Measurements from ENCODE around the gene RAMACL. TPM values are rescaled to one million over a fixed set of nuclear protein-coding genes. Genes with fewer than 3 reads are reported as not detected.

RAMACL gene
- total RNA-seq, 1 experiment from 2014 or later = 0.28 TPM

DNA sequence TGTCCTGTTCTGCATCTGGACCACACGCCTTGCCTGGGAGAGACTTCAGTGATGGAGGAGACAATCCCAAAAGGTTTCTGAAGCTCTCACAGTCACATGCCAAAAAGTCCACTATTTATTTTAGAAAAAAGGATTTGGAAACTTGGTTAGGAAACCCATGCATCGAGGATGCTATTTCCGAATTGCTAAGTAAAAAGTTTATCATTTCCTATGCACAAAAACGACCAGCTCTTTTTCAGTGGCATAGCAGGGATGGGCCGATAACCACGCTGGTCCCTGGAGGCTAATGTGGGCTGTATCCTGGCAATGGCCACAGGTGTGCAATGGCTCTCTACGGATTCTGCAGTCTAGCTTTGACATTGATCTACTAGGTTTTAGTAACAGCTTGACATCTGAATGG lies 33.9 kb downstream of the RAMACL start:
- Histone ChIP-seq H2AK5ac (ENCODE audit: insufficient read length, low read length) (no peak overlapping the region), H2BK5ac (ENCODE audit: insufficient read length, low read length) (no peak overlapping the region), H3K18ac (ENCODE audit: insufficient read length, low read depth, low read length) (no peak overlapping the region), H3T11ph (ENCODE audit: low read length) (no peak overlapping the region), H4K20me1 (ENCODE audit: control insufficient read depth, insufficient read depth, insufficient read length) (no peaks in the 10 kb centered on the region), H4K91ac (ENCODE audit: insufficient read length, low read depth, low read length) (no peak overlapping the region), H3K23ac (ENCODE audit: insufficient read length, low read depth, low read length) (no peak overlapping the region), H3K4me1 (ENCODE audit: insufficient read depth, low read length) (peaks cover 4% of the 10 kb centered on the region; the same call in 1 of the 2 replicates), H3K56ac (ENCODE audit: insufficient read length, low read depth, low read length) (no peak overlapping the region), H2BK12ac (ENCODE audit: insufficient read length, low read depth, low read length) (no peak overlapping the region), H3K23me2 (ENCODE audit: insufficient read length, low read depth, low read length, poor library complexity, severe bottlenecking) (no peaks in the 10 kb centered on the region), H4K5ac (ENCODE audit: insufficient read length, low read depth, low read length) (no peak overlapping the region), H2BK120ac (ENCODE audit: low read depth, low read length, poor library complexity, severe bottlenecking) (no peak overlapping the region), H2AFZ (ENCODE audit: low read length) (no peak overlapping the region), H2BK15ac (ENCODE audit: low read depth, low read length) (no peak overlapping the region), H3K9ac (ENCODE audit: extremely low read depth, insufficient read length, low read length) (no peak overlapping the region), H3K79me1 (ENCODE audit: insufficient read depth, low read depth, low read length, poor library complexity, severe bottlenecking) (no peaks in the 10 kb centered on the region), H3K9me3 (ENCODE audit: control insufficient read depth, low read depth, low read length) (no peaks in the 10 kb centered on the region), H3K14ac (ENCODE audit: insufficient read depth, low read length) (no peak overlapping the region), H2BK20ac (ENCODE audit: low read depth, low read length, poor library complexity, severe bottlenecking) (no peak overlapping the region), H3K4ac (ENCODE audit: low read depth, low read length) (no peak overlapping the region), H3K79me2 (ENCODE audit: insufficient read depth, low read length) (no peaks in the 10 kb centered on the region; the same call in 1 of the 2 replicates), H3K27ac (ENCODE audit: insufficient read length, low read depth, low read length) (no peak overlapping the region), H3K27me3 (ENCODE audit: insufficient read depth, low read length) (no peaks in the 10 kb centered on the region), H3K4me2 (ENCODE audit: insufficient read depth, insufficient read length, low read length) (no peak overlapping the region), H4K8ac (replicated peaks; ENCODE audit: insufficient read length, low read depth, low read length) (no peak overlapping the region)
- H3K4me1 Mint-ChIP-seq = peaks cover 35 to 39% of the 10 kb centered on the region in 2 experiments
- no peak for DNase-seq
- WGBS (ENCODE audit: extremely low coverage, insufficient read length, low lambda C conversion rate) = no CpG with 5 or more reads among the region's 7 CpGs
- peaks cover 2% of the 10 kb centered on the region; the same call in 1 of the 2 replicates for H3K27me3 Mint-ChIP-seq (ENCODE audit: low read depth)
- no peaks in the 10 kb centered on the region for H3K9me3 Mint-ChIP-seq
- TF ChIP-seq, protein P1, sequence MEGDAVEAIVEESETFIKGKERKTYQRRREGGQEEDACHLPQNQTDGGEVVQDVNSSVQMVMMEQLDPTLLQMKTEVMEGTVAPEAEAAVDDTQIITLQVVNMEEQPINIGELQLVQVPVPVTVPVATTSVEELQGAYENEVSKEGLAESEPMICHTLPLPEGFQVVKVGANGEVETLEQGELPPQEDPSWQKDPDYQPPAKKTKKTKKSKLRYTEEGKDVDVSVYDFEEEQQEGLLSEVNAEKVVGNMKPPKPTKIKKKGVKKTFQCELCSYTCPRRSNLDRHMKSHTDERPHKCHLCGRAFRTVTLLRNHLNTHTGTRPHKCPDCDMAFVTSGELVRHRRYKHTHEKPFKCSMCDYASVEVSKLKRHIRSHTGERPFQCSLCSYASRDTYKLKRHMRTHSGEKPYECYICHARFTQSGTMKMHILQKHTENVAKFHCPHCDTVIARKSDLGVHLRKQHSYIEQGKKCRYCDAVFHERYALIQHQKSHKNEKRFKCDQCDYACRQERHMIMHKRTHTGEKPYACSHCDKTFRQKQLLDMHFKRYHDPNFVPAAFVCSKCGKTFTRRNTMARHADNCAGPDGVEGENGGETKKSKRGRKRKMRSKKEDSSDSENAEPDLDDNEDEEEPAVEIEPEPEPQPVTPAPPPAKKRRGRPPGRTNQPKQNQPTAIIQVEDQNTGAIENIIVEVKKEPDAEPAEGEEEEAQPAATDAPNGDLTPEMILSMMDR (conservative IDR thresholded peaks at IDR 0.05) = no peak
- peaks cover 0 to 5% (median 0%) of the 10 kb centered on the region in 3 experiments; a peak in 2 of 7 replicates for H3K36me3 Mint-ChIP-seq (ENCODE audit: insufficient read depth in 1 of 3, low read depth in 3 of 3)
- no peak overlapping the region for H3K27ac Mint-ChIP-seq
- no peak overlapping the region; a peak in 1 of 5 replicates for H3K4me3 Mint-ChIP-seq

All from H9 (cell line).